Erythroblast (primary cell): ENCODE data around the gene DNAJB6.

Source experiments
- GATA1 ChIP-seq: IDR thresholded peaks from 2 replicates; pipeline ENCODE4 v1.6.1; 2011; ENCODE audit warnings: low read depth, mild to moderate bottlenecking, control low read depth, low read length, moderate library complexity
- POLR2A ChIP-seq: IDR thresholded peaks from 2 replicates; pipeline ENCODE4 v1.6.1; 2011; ENCODE audit warnings: mild to moderate bottlenecking, low read length

- TF ChIP-seq POLR2A (no peak), GATA1 (no peak)
Observed at GRCh38 chr7:157295338-157295737, 41.5 kb upstream of the DNAJB6 start.
